ENCODE measurements around the gene VRK3.

DNA sequence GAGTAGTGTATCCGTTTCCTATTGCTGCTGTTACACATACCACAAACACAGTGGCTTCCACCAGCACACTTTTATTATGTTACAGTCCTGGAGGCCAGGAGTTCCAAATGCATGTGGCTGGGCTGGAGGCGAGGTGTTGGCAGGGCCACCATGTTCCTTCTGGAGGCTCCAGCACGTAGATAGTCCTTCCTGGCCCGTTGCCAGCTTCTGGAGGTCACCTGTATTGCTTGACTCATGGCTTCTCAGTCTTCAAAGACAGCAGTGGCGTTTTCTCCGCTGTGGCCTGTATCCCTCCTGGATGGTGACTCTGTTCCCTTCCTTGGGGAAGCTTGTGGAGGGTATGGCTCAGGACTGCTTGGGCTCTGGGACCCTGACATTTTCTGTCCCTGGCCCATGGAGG lies 15.8 kb upstream of the VRK3 start:
- TF ChIP-seq, protein P1, sequence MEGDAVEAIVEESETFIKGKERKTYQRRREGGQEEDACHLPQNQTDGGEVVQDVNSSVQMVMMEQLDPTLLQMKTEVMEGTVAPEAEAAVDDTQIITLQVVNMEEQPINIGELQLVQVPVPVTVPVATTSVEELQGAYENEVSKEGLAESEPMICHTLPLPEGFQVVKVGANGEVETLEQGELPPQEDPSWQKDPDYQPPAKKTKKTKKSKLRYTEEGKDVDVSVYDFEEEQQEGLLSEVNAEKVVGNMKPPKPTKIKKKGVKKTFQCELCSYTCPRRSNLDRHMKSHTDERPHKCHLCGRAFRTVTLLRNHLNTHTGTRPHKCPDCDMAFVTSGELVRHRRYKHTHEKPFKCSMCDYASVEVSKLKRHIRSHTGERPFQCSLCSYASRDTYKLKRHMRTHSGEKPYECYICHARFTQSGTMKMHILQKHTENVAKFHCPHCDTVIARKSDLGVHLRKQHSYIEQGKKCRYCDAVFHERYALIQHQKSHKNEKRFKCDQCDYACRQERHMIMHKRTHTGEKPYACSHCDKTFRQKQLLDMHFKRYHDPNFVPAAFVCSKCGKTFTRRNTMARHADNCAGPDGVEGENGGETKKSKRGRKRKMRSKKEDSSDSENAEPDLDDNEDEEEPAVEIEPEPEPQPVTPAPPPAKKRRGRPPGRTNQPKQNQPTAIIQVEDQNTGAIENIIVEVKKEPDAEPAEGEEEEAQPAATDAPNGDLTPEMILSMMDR (IDR thresholded peaks at IDR 0.05; ENCODE audit: extremely low read depth in 1 of 2, insufficient read depth in 1 of 2, low read depth in 1 of 2, low read length in 2 of 2), result no peak
- no peak for TF ChIP-seq POLR2A (IDR thresholded peaks at IDR 0.05; ENCODE audit: low read depth, low read length)
- TF ChIP-seq, protein P2, sequence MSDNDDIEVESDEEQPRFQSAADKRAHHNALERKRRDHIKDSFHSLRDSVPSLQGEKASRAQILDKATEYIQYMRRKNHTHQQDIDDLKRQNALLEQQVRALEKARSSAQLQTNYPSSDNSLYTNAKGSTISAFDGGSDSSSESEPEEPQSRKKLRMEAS (IDR thresholded peaks at IDR 0.05; ENCODE audit: insufficient read depth, insufficient read length), result no peak

Data from endothelial cell of umbilical vein (primary cell).